HepG2 (cell line): ENCODE measurements around the gene CEP104. TPM values are rescaled to one million over a fixed set of nuclear protein-coding genes. Genes with fewer than 3 reads are reported as not detected.

Experiments used
- ATAC-seq: fragments of 200-7000 bp; cut with Tn5 transposase; 3 replicates; pipeline ENCODE4 v1.9.1; 2020; ENCODE audit warnings: mild to moderate bottlenecking, moderate library complexity
- BruUV-seq: library from RNA; stranded (reverse); fragments of 400-500 nt; replicated peaks from 2 replicates; lab custom pipeline; 2021; lab: Mats Ljungman, UMichigan
- CTCF ChIA-PET: fragments of 300-600 bp; formaldehyde crosslinking; extraction: SDS; loops from one replicate; lab custom pipeline; 2021; ENCODE audit warnings: low total read pairs, inconsistent platforms, low intra/inter-chr PET ratio; lab: Yijun Ruan, JAX
- POLR2A ChIA-PET: fragments of 350-600 bp; sonication (Branson Sonifier 250); formaldehyde crosslinking; loops from one replicate; lab custom pipeline; 2020; ENCODE audit warnings: antibody characterized with exemption, inconsistent platforms; lab: Yijun Ruan, JAX
- DNase-seq: peaks from one replicate; pipeline ENCODE4 v3.0.0-alpha.2; 2015; ENCODE audit warnings: low spot score
- FAIRE-seq: peaks from 3 replicates; lab custom pipeline; 2011; peaks lifted over from hg19 to GRCh38; lab: Jason Lieb, UNC
- H2AFZ ChIP-seq: one replicate; pipeline ENCODE4 v1.6.1; 2011; ENCODE audit warnings: low read length, inconsistent platforms
- H3K27ac ChIP-seq: fragments of 300-600 bp; 3 replicates; pipeline ENCODE4 v1.8.0; 2011; ENCODE audit warnings: mixed run types, mild to moderate bottlenecking, mixed read lengths, low read length, inconsistent platforms; ENCODE audit not compliant: insufficient read depth; ENCODE audit errors: extremely low read length
- H3K27me3 ChIP-seq, 2 experiments: fragments of 200-600 bp in 1 of 2; 2 replicates in 1 of 2; 3 replicates in 1 of 2; pipeline versions ENCODE4 v1.6.0 to v1.8.0; 2011; ENCODE audit warnings: low read length in 2 of 2, mild to moderate bottlenecking in 2 of 2, moderate library complexity in 2 of 2, inconsistent platforms in 1 of 2; ENCODE audit not compliant: insufficient read depth in 2 of 2, control insufficient read depth in 1 of 2
- H3K36me3 ChIP-seq, 2 experiments: fragments of 200-600 bp in 1 of 2; replicated peaks in 1 of 2; 2 replicates in 1 of 2; 3 replicates in 1 of 2; pipeline versions ENCODE4 v1.5.1 to v1.8.0; 2011; ENCODE audit warnings: low read length in 2 of 2, inconsistent platforms in 1 of 2; ENCODE audit not compliant: insufficient read depth in 2 of 2, control insufficient read depth in 1 of 2
- H3K4me1 ChIP-seq: 2 replicates; pipeline ENCODE4 v1.5.1; 2012; ENCODE audit warnings: low read length, inconsistent platforms; ENCODE audit not compliant: insufficient read depth
- H3K4me2 ChIP-seq: 2 replicates; pipeline ENCODE4 v1.6.0; 2011; ENCODE audit warnings: low read depth, low read length, inconsistent platforms
- H3K4me3 ChIP-seq, 3 experiments: fragments of 200-600 bp in 1 of 3; sonication (generic), shearing (Covaris generic) in 1 of 3; replicated peaks in 1 of 3; 2 replicates each; pipeline ENCODE4 v1.5.1; 2011 to 2016; ENCODE audit warnings: low read length in 3 of 3, inconsistent platforms in 2 of 3, low read depth in 2 of 3, mild to moderate bottlenecking in 2 of 3, control low read depth in 1 of 3, mixed read lengths in 1 of 3; ENCODE audit not compliant: insufficient read depth in 1 of 3
- H3K79me2 ChIP-seq: one replicate; pipeline ENCODE4 v1.6.1; 2011; ENCODE audit warnings: low read length, inconsistent platforms; ENCODE audit not compliant: insufficient read depth
- H3K9ac ChIP-seq: 2 replicates; pipeline ENCODE4 v1.6.0; 2011; ENCODE audit warnings: mild to moderate bottlenecking, low read depth, low read length, inconsistent platforms; ENCODE audit not compliant: insufficient read depth
- H3K9me3 ChIP-seq: 2 replicates; pipeline ENCODE4 v1.5.1; 2012; ENCODE audit warnings: mild to moderate bottlenecking, low read length
- H4K20me1 ChIP-seq: 2 replicates; pipeline ENCODE4 v1.6.0; 2011; ENCODE audit warnings: inconsistent platforms, mild to moderate bottlenecking, low read length, moderate library complexity; ENCODE audit not compliant: insufficient read depth
- HMGXB3 ChIP-seq: sonication (generic); formaldehyde crosslinking; IDR thresholded peaks from 2 replicates; pipeline ENCODE4 v1.4.0; 2020; ENCODE audit warnings: missing genetic modification reagents, borderline replicate concordance
- KLF16 ChIP-seq, 2 experiments: sonication (generic) in 1 of 2; formaldehyde crosslinking in 1 of 2; IDR thresholded peaks; 2 replicates each; pipeline versions ENCODE4 v1.6.1 to v1.8.0; 2016 to 2023; ENCODE audit warnings: missing genetic modification reagents in 2 of 2, missing compliant biosample characterization in 1 of 2
- MXD3 ChIP-seq: IDR thresholded peaks from 2 replicates; pipeline ENCODE4 v1.6.1; 2016; ENCODE audit warnings: mild to moderate bottlenecking, missing biosample characterization, missing genetic modification reagents
- NFYC ChIP-seq: IDR thresholded peaks from 2 replicates; pipeline ENCODE4 v1.6.1; 2016; ENCODE audit warnings: missing genetic modification reagents, missing compliant biosample characterization
- SALL2 ChIP-seq: sonication (generic); formaldehyde crosslinking; IDR thresholded peaks from 2 replicates; pipeline ENCODE4 v1.8.1; 2023; ENCODE audit warnings: mild to moderate bottlenecking, missing genetic modification reagents, inconsistent platforms
- SMAD1 ChIP-seq: sonication (generic); formaldehyde crosslinking; IDR thresholded peaks from 2 replicates; pipeline ENCODE4 v1.4.0; 2020; ENCODE audit warnings: missing genetic modification reagents, low read depth, mild to moderate bottlenecking, borderline replicate concordance
- SPEN ChIP-seq: sonication (generic); formaldehyde crosslinking; IDR thresholded peaks from 2 replicates; pipeline ENCODE4 v1.5.1; 2020; ENCODE audit warnings: low read depth, mild to moderate bottlenecking, missing genetic modification reagents
- SRSF9 ChIP-seq: fragments of 200-400 bp; formaldehyde crosslinking; IDR thresholded peaks from 2 replicates; pipeline ENCODE4 v1.6.1; 2018; ENCODE audit warnings: borderline replicate concordance, mild to moderate bottlenecking, low read depth, low read length; ENCODE audit not compliant: insufficient read depth, poor library complexity, severe bottlenecking
- STAG1 ChIP-seq: sonication (generic); formaldehyde crosslinking; IDR thresholded peaks from 2 replicates; pipeline ENCODE4 v1.4.0; 2020; ENCODE audit warnings: missing genetic modification reagents
- ZBTB34 ChIP-seq: sonication (generic); formaldehyde crosslinking; IDR thresholded peaks from 2 replicates; pipeline ENCODE4 v1.8.0; 2022; ENCODE audit warnings: mild to moderate bottlenecking, missing genetic modification reagents
- ZFP37 ChIP-seq: sonication (generic); formaldehyde crosslinking; IDR thresholded peaks from 2 replicates; pipeline ENCODE4 v1.4.0; 2020; ENCODE audit warnings: missing genetic modification reagents, borderline replicate concordance
- ZNF501 ChIP-seq: sonication (generic); formaldehyde crosslinking; IDR thresholded peaks from 2 replicates; pipeline ENCODE4 v1.5.1; 2020; ENCODE audit warnings: mild to moderate bottlenecking, moderate library complexity, missing genetic modification reagents
- ZNF644 ChIP-seq: IDR thresholded peaks from 2 replicates; pipeline ENCODE4 v1.6.1; 2016; ENCODE audit warnings: low read depth
- WGBS: methylation state at CpG from one replicate; pipeline ENCODE4 v1.1.6; 2017; ENCODE audit warnings: low lambda C conversion rate; 5-methylcytosine and 5-hydroxymethylcytosine counted together
- in situ Hi-C: cut with HindIII; loops from 2 replicates; pipeline ENCODE4 v1.10.0; 2017; ENCODE audit warnings: low pct_unique_long_range_greater_than_20kb; ENCODE audit not compliant: extremely low pct_ligation_motif_present
- intact Hi-C: fragments of 100-400 bp; cut with micrococcal nuclease; formaldehyde crosslinking; loops from one replicate; pipeline ENCODE4 v1.10.0; 2022; ENCODE audit not compliant: unreplicated experiment
- polyA plus RNA-seq, 8 experiments: library from polyadenylated mRNA; depleted of rRNA in 3 of 8; stranded (reverse) in 7 of 8; unstranded in 1 of 8; fragments of >200 nt; fragmentation: Illumina TruSeq in 4 of 8; extraction: Trizol in 4 of 8; gene quantifications; 2 replicates each; pipeline versions ENCODE4 v1.2.1 to v1.2.3, GENCODE V29; 2011 to 2016; ENCODE audit warnings: low read depth in 4 of 8, missing spikeins in 1 of 8, mixed read lengths in 1 of 8; ENCODE audit not compliant: insufficient read depth in 1 of 8
- total RNA-seq, 5 experiments: library from RNA; depleted of rRNA; stranded (reverse); fragments of >200 nt; fragmentation: Illumina TruSeq; extraction: Trizol; gene quantifications; 2 replicates each; pipeline ENCODE4 v1.2.3, GENCODE V29; 2016; ENCODE audit warnings: low read depth in 1 of 5

Gene CEP104
- total and polyA plus RNA-seq, 2 of the 13 experiments (the other 11 are each of a cell fraction or from before 2014, with no cell fraction given) = 20.4 to 30.1 TPM

- CTCF ChIA-PET = no interaction called here
- no peaks in the 10 kb centered on the region for H3K79me2 ChIP-seq
- in situ Hi-C loops = no loop called here
- TF ChIP-seq ZNF501 (CRISPR knock-in tag) (no peak), SALL2 (no peak)
- BruUV-seq = no TSS peak
- H3K36me3 ChIP-seq = peaks cover 8 to 40% of the 10 kb centered on the region in 2 experiments; a peak in 4 of 5 replicates
- no peak overlapping the region for H2AFZ ChIP-seq
- H3K27ac ChIP-seq = no peak overlapping the region
- H3K27me3 ChIP-seq = no peaks in the 10 kb centered on the region
- POLR2A ChIA-PET = no interaction called here
- no peak overlapping the region for H3K4me3 ChIP-seq
- H3K4me2 ChIP-seq = no peak overlapping the region
- H3K4me1 ChIP-seq = no peaks in the 10 kb centered on the region
- H3K9me3 ChIP-seq = no peaks in the 10 kb centered on the region
- no peak overlapping the region for H3K9ac ChIP-seq
- H4K20me1 ChIP-seq = no peaks in the 10 kb centered on the region
- no peak for FAIRE-seq
- no peak for ATAC-seq
- DNase-seq = no peak
- intact Hi-C loops = no loop called here
- 99% methylated on average over 9 of the region's 9 CpGs for WGBS
Measured at GRCh38 chr1:3842912-3843311, 14.1 kb downstream of the CEP104 start.

- Histone ChIP-seq H2AFZ (no peak overlapping the region), H3K9ac (no peak overlapping the region), H3K4me1 (no peaks in the 10 kb centered on the region), H3K9me3 (peaks cover 10% of the 10 kb centered on the region), H3K4me3 (no peak overlapping the region), H3K79me2 (no peaks in the 10 kb centered on the region), H3K27me3 (no peaks in the 10 kb centered on the region), H3K27ac (no peak overlapping the region), H4K20me1 (no peaks in the 10 kb centered on the region), H3K4me2 (no peak overlapping the region), H3K36me3 (peaks cover 12 to 46% of the 10 kb centered on the region in 2 experiments)
- DNase-seq = no peak
- WGBS = 98% methylated on average over 7 of the region's 7 CpGs
- BruUV-seq = no TSS peak
- intact Hi-C loops = no loop called here
- in situ Hi-C loops = no loop called here
- FAIRE-seq = no peak
- POLR2A ChIA-PET = no interaction called here
- CTCF ChIA-PET = no interaction called here
- no peak for ATAC-seq
- no peak for TF ChIP-seq SPEN (CRISPR knock-in tag)
- TF ChIP-seq SMAD1 (CRISPR knock-in tag) = no peak
- no peak for TF ChIP-seq MXD3 (CRISPR knock-in tag)
- TF ChIP-seq ZNF644 (CRISPR knock-in tag) = no peak
- TF ChIP-seq SRSF9 = no peak
- no peak for TF ChIP-seq ZBTB34 (CRISPR knock-in tag)
- no peak for TF ChIP-seq STAG1 (CRISPR knock-in tag)
- no peak for TF ChIP-seq ZFP37 (CRISPR knock-in tag)
- TF ChIP-seq KLF16 (CRISPR knock-in tag; IDR thresholded peaks at IDR 0.05) = no peak
- TF ChIP-seq NFYC = no peak
- no peak for TF ChIP-seq HMGXB3
Measured at GRCh38 chr1:3841491-3841890, 15.5 kb downstream of the CEP104 start.
